ENCODE results near the gene MAP4K3. TPM values are rescaled to one million over a fixed set of nuclear protein-coding genes. Genes with fewer than 3 reads are reported as not detected.
"Not testable (repeated sequence)": the region's sequence is repeated elsewhere in the genome, so short reads cannot be mapped to it uniquely, and the experiment has no call there.

MAP4K3 gene
- total RNA-seq, 4 donors from 2014 or later, result 39.6 to 72.5 (median 53.8) TPM

GRCh38 chr2:39390216-39390615 lies 46.9 kb downstream of the MAP4K3 start:
- no peak for DNase-seq (ENCODE audit: extremely low spot score)
- no peaks in the 10 kb centered on the region for H3K36me3 ChIP-seq
- TF ChIP-seq POLR2A (IDR thresholded peaks at IDR 0.05; ENCODE audit: low read depth) (no peak), POLR2AphosphoS5 (IDR thresholded peaks at IDR 0.05) (no peak), EP300 (IDR thresholded peaks at IDR 0.05) (no peak)
- no peaks in the 10 kb centered on the region for H3K9me3 ChIP-seq
- no peaks in the 10 kb centered on the region for H3K27me3 ChIP-seq
- 41% methylated on average over 4 of the region's 4 CpGs for WGBS
- peak overlapping the region in 1 of 4 donors; percentile 8 for H3K27ac ChIP-seq (replicated peaks in 1 of 4)
- H3K4me1 ChIP-seq, result peaks cover 41 to 63% (median 57%) of the 10 kb centered on the region in 4 donors
- intact Hi-C loops (cut with DNase I), result no loop called here
- no peak overlapping the region for H3K4me3 ChIP-seq

- H3K4me1 ChIP-seq, result peaks cover 42 to 61% (median 57%) of the 10 kb centered on the region in 4 donors
- no peaks in the 10 kb centered on the region for H3K36me3 ChIP-seq
- intact Hi-C loops (cut with DNase I), result loop anchor here (5.0 kb wide), 1 partner anchor 306 kb away; no protein-coding TSS in a partner anchor
- no peak for DNase-seq (ENCODE audit: extremely low spot score)
- no peaks in the 10 kb centered on the region for H3K9me3 ChIP-seq
- H3K27ac ChIP-seq (replicated peaks in 1 of 4), result no peak overlapping the region
- H3K27me3 ChIP-seq, result no peaks in the 10 kb centered on the region
- H3K4me3 ChIP-seq, result no peak overlapping the region
- no peak for TF ChIP-seq POLR2AphosphoS5 (IDR thresholded peaks at IDR 0.05)
- no peak for TF ChIP-seq EP300 (IDR thresholded peaks at IDR 0.05)
- no peak for TF ChIP-seq CTCF (IDR thresholded peaks at IDR 0.05)
- no peak for TF ChIP-seq POLR2A (IDR thresholded peaks at IDR 0.05; ENCODE audit: low read depth)
These were observed 51.0 kb downstream of the MAP4K3 start for GRCh38 chr2:39386064-39386463.

DNA sequence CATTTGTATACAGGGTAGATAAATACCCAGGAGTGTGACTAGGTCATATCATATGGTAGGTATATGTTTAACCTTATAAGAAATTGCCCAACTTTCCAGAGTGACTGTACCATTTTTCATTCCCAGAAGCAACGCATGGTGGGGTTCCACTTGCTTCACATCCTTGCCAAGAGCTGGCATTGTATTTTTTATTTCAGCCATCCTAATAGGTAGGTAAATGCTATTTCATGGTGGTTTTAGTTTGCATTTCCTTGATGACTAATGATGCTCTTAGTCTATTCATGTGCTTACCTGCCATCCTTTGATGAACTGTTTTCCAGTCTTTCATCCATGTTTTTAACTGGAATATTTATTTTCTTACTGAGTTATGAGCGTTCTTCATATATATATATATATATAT lies 51.9 kb downstream of the MAP4K3 start:
- H3K27ac ChIP-seq (replicated peaks in 1 of 4), result no peak overlapping the region
- H3K4me3 ChIP-seq, result no peak overlapping the region
- 95% methylated on average over 2 of the region's 2 CpGs for whole genome bisulfite sequencing
- peaks cover 49 to 64% (median 61%) of the 10 kb centered on the region in 4 donors for H3K4me1 ChIP-seq
- no peaks in the 10 kb centered on the region for H3K36me3 ChIP-seq
- H3K9me3 ChIP-seq, result no peaks in the 10 kb centered on the region
- intact Hi-C loops (cut with DNase I), result loop anchor here (5.0 kb wide), 1 partner anchor 307 kb away; no protein-coding TSS in a partner anchor
- TF ChIP-seq POLR2A (IDR thresholded peaks at IDR 0.05; ENCODE audit: low read depth), result no peak
- no peak for TF ChIP-seq CTCF (IDR thresholded peaks at IDR 0.05)
- no peak for TF ChIP-seq POLR2AphosphoS5 (IDR thresholded peaks at IDR 0.05)
- TF ChIP-seq EP300 (IDR thresholded peaks at IDR 0.05), result no peak
- no peak for DNase-seq (ENCODE audit: extremely low spot score)
- no peaks in the 10 kb centered on the region for H3K27me3 ChIP-seq

- H3K36me3 ChIP-seq; H3K27ac ChIP-seq (replicated peaks in 1 of 4); H3K9me3 ChIP-seq; H3K4me3 ChIP-seq; intact Hi-C loops (cut with DNase I); H3K27me3 ChIP-seq; DNase-seq (ENCODE audit: extremely low spot score): not testable (repeated sequence)
- 96% methylated on average over 11 of the region's 11 CpGs for WGBS
- H3K4me1 ChIP-seq, result peaks cover 43 to 64% (median 61%) of the 10 kb centered on the region in 4 donors
These were observed 53.0 kb downstream of the MAP4K3 start for GRCh38 chr2:39384071-39384470.

- Histone ChIP-seq H3K36me3 (no peaks in the 10 kb centered on the region), H3K27ac (replicated peaks in 1 of 4) (no peak overlapping the region), H3K4me1 (peaks cover 34 to 63% (median 60%) of the 10 kb centered on the region in 4 donors), H3K4me3 (no peak overlapping the region), H3K27me3 (no peaks in the 10 kb centered on the region), H3K9me3 (no peaks in the 10 kb centered on the region)
- no peak for TF ChIP-seq POLR2AphosphoS5 (IDR thresholded peaks at IDR 0.05)
- no peak for TF ChIP-seq CTCF (IDR thresholded peaks at IDR 0.05)
- TF ChIP-seq POLR2A (IDR thresholded peaks at IDR 0.05; ENCODE audit: low read depth), result no peak
- no peak for TF ChIP-seq EP300 (IDR thresholded peaks at IDR 0.05)
- WGBS, result 89% methylated on average over 6 of the region's 6 CpGs
- intact Hi-C loops (cut with DNase I), result no loop called here
- DNase-seq (ENCODE audit: extremely low spot score), result no peak
These were observed 53.9 kb downstream of the MAP4K3 start for GRCh38 chr2:39383146-39383545.

DNA sequence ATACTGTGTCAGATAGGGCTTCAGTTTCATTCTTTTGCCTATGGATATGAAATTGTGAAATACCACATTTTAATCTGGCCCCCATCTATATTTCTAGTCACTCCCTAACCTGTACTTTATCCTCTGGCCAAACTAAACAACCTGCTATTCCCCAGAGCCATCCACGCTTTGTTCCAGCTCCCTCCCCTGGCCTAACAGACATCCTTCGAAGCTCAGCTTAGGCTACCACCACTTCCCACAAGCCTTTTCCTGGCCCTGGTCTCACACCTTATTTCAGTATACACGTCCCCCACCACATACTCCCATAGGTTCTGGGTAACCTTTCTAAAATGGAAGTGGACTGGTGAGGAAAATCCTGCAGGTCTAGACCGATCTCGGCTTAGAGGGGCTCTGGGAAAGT lies 55.4 kb downstream of the MAP4K3 start:
- no peak for DNase-seq (ENCODE audit: extremely low spot score)
- WGBS, result 67% methylated on average over 5 of the region's 5 CpGs
- Histone ChIP-seq H3K27me3 (no peaks in the 10 kb centered on the region), H3K4me3 (no peak overlapping the region), H3K36me3 (no peaks in the 10 kb centered on the region), H3K9me3 (no peaks in the 10 kb centered on the region), H3K27ac (replicated peaks in 1 of 4) (peak overlapping the region in 1 of 4 donors; percentile 9), H3K4me1 (peaks cover 31 to 52% (median 50%) of the 10 kb centered on the region in 4 donors)
- no peak for TF ChIP-seq POLR2AphosphoS5 (IDR thresholded peaks at IDR 0.05)
- no peak for TF ChIP-seq EP300 (IDR thresholded peaks at IDR 0.05)
- TF ChIP-seq CTCF (IDR thresholded peaks at IDR 0.05), result no peak
- no peak for TF ChIP-seq POLR2A (IDR thresholded peaks at IDR 0.05; ENCODE audit: low read depth)
- intact Hi-C loops (cut with DNase I), result no loop called here

Measured in esophagus muscularis mucosa (tissue), 4 donors.